Measurements from ENCODE around the gene TMEM253.
A peak's percentile ranks its signal among the peaks of the same experiment; 100 is the strongest.

Gene TMEM253

GRCh38 chr14:21070610-21071224, 30.1 kb upstream of the TMEM253 start:
- peak; percentile 32 for DNase-seq (ENCODE audit: low read depth, low spot score)

- peak; percentile 87 for DNase-seq (ENCODE audit: low read depth, low spot score)
Measured at GRCh38 chr14:21071225-21072030, 29.4 kb upstream of the TMEM253 start.

- peak; percentile 47 for DNase-seq (ENCODE audit: low read depth, low spot score)
Measured at GRCh38 chr14:21072031-21072473, 28.8 kb upstream of the TMEM253 start.

GRCh38 chr14:21072781-21073339, 28.0 kb upstream of the TMEM253 start:
- DNase-seq (ENCODE audit: low read depth, low spot score), result no peak

- DNase-seq (ENCODE audit: low read depth, low spot score), result no peak
Measured at GRCh38 chr14:21073921-21074320, 26.9 kb upstream of the TMEM253 start.

GRCh38 chr14:21074398-21075272, 26.2 kb upstream of the TMEM253 start:
- no peak for DNase-seq (ENCODE audit: low read depth, low spot score)

- DNase-seq (ENCODE audit: low read depth, low spot score), result no peak
Measured at GRCh38 chr14:21075719-21076437, 25.0 kb upstream of the TMEM253 start.

GRCh38 chr14:21077672-21078071, 23.2 kb upstream of the TMEM253 start:
- no peak for DNase-seq (ENCODE audit: low read depth, low spot score)

- DNase-seq (ENCODE audit: low read depth, low spot score), result no peak
Measured at GRCh38 chr14:21078287-21078686, 22.6 kb upstream of the TMEM253 start.

GRCh38 chr14:21078726-21079125, 22.1 kb upstream of the TMEM253 start:
- DNase-seq (ENCODE audit: low read depth, low spot score), result no peak

- DNase-seq (ENCODE audit: low read depth, low spot score), result no peak
Measured at GRCh38 chr14:21081521-21082142, 19.2 kb upstream of the TMEM253 start.

GRCh38 chr14:21083565-21084325, 17.1 kb upstream of the TMEM253 start:
- DNase-seq (ENCODE audit: low read depth, low spot score), result no peak

GRCh38 chr14:21084396-21084795, 16.5 kb upstream of the TMEM253 start:
- no peak for DNase-seq (ENCODE audit: low read depth, low spot score)

GRCh38 chr14:21084998-21085853, 15.6 kb upstream of the TMEM253 start:
- DNase-seq (ENCODE audit: low read depth, low spot score), result no peak

GRCh38 chr14:21086908-21087293, 14.0 kb upstream of the TMEM253 start:
- DNase-seq (ENCODE audit: low read depth, low spot score), result no peak

- DNase-seq (ENCODE audit: low read depth, low spot score), result peak; percentile 83
Measured at GRCh38 chr14:21087294-21088091, 13.4 kb upstream of the TMEM253 start.

GRCh38 chr14:21088687-21089086, 12.2 kb upstream of the TMEM253 start:
- DNase-seq (ENCODE audit: low read depth, low spot score), result no peak

GRCh38 chr14:21089271-21089670, 11.6 kb upstream of the TMEM253 start:
- DNase-seq (ENCODE audit: low read depth, low spot score), result no peak

All from smooth muscle cell of the brain vasculature (primary cell).